Heart left ventricle (tissue), 16 donors: ENCODE data around the gene DRAM1. TPM values are rescaled to one million over a fixed set of nuclear protein-coding genes. Genes with fewer than 3 reads are reported as not detected.

Experiments used
- ATAC-seq, 4 donors: fragments of 200-7000 bp; cut with Tn5 transposase; one replicate each; pipeline ENCODE4 v1.9.1; 2020 to 2022; ENCODE audit warnings: moderate library complexity in 4 of 4, mild to moderate bottlenecking in 3 of 4, moderate number of reproducible peaks in 1 of 4
- DNase-seq, 5 donors: peaks; one replicate each; pipeline ENCODE4 v3.0.0-alpha.2; 2020
- H3K27ac ChIP-seq, 12 donors: fragments of 200-600 bp; sonication (generic) in 4 of 12; one replicate each; pipeline versions ENCODE4 v1.5.0 to v1.8.0; 2016 to 2022; ENCODE audit warnings: mild to moderate bottlenecking in 2 of 12
- H3K27me3 ChIP-seq, 9 donors: fragments of 200-600 bp; sonication (generic) in 2 of 9; one replicate each; pipeline versions ENCODE4 v1.5.1 to v1.8.0; 2016 to 2022; ENCODE audit warnings: mild to moderate bottlenecking in 3 of 9
- H3K36me3 ChIP-seq, 9 donors: fragments of 200-600 bp; sonication (generic) in 2 of 9; one replicate each; pipeline versions ENCODE4 v1.5.0 to v1.8.0; 2018 to 2022; ENCODE audit warnings: mild to moderate bottlenecking in 2 of 9
- H3K4me1 ChIP-seq, 12 donors: fragments of 200-600 bp; sonication (generic) in 4 of 12; one replicate each; pipeline versions ENCODE4 v1.5.0 to v1.8.0; 2016 to 2022; ENCODE audit warnings: mild to moderate bottlenecking in 3 of 12
- H3K4me3 ChIP-seq, 12 donors: fragments of 200-600 bp; sonication (generic) in 4 of 12; one replicate each; pipeline versions ENCODE4 v1.5.0 to v1.8.0; 2017 to 2022; ENCODE audit warnings: mild to moderate bottlenecking in 9 of 12, moderate library complexity in 4 of 12
- H3K9me3 ChIP-seq, 12 donors: fragments of 200-600 bp; sonication (generic) in 4 of 12; one replicate each; pipeline versions ENCODE4 v1.5.0 to v1.8.0; 2016 to 2022; ENCODE audit warnings: mild to moderate bottlenecking in 1 of 12
- POLR2A ChIP-seq, 2 donors: fragments of 450-650 bp; IDR thresholded peaks; one replicate each; pipeline ENCODE4 v1.6.1; 2017; ENCODE audit warnings: antibody characterized with exemption in 2 of 2, mild to moderate bottlenecking in 2 of 2, moderate library complexity in 2 of 2
- WGBS, 4 donors: extraction: QIAGEN DNeasy Blood & Tissue Kit in 2 of 4; methylation state at CpG; one replicate each; pipeline versions ENCODE4 v1.1.5 to v1.1.7; 2013 to 2018; 5-methylcytosine and 5-hydroxymethylcytosine counted together
- intact Hi-C, 10 donors: fragments of 100-400 bp; cut with DNase I; formaldehyde crosslinking; loops; one replicate each; pipeline versions ENCODE4 v1.11.1 to v1.14.2; 2022
- polyA plus RNA-seq, 2 donors: library from polyadenylated mRNA; stranded (reverse); fragments of 200-250 nt; gene quantifications; one replicate each; pipeline ENCODE4 v1.2.3, GENCODE V29; 2013
- total RNA-seq, 9 donors: library from RNA; depleted of rRNA in 2 of 9; stranded (reverse); fragments of >200 nt in 2 of 9; fragmentation: NEBNext Ultra II Directional in 3 of 9; extraction: Animal tissue kit (Norgen Biotek cat#: 25700) in 3 of 9; gene quantifications; one replicate each; pipeline versions ENCODE4 v1.1.0 to v1.2.4, GENCODE V29; 2016 to 2023
- TF ChIP-seq, protein P1 (sequence below), 12 donors: fragments of 200-600 bp; sonication (generic) in 4 of 12; IDR thresholded peaks; one replicate each; pipeline versions ENCODE4 v1.5.0 to v1.8.0; 2018 to 2022; ENCODE audit warnings: antibody characterized with exemption in 12 of 12, mild to moderate bottlenecking in 5 of 12
- donor health status: ischemic (EF 13 %, LVEDD 7.1; RV severe dilation, severe dysfunction).
- donor health status: healthy with polysubstance abuse.
- donor health status: DM: no; HTN: yes; CAD: no.
- donor health status: DM: no; HTN: no; CAD: no.
- donor health status: ischemic (EF 25% LVEDD 6.9; RV normal size, moderate dysfunction).
- donor health status: ischemic (EF 25% LVEDD 5.7; RV mildly dilated, moderate dysfunction).
- donor health status: healthy.
- donor health status: DM: yes; HTN: yes; CAD: no.
- donor health status: ischemic (EF 35%, LVEDD 5.7; RV mildly dilated, moderate dysfunction).
- donor health status: nonischemic (EF 11% LVEDD 7.7; RV severe dilation, severe dysfunction).
- donor health status: DM: yes; HTN: yes; CAD: no.
- donor health status: PGD.
- donor health status: ischemic (EF 29% LVEDD 5.4; RV normal size, mild dysfunction).
- donor health status: nonischemic (EF 23%, LVEDD 6.1; RV moderate dilation, normal function).

DRAM1 gene
- total and polyA plus RNA-seq, 11 donors = 2.9 to 40.7 (median 4.3) TPM

DNA sequence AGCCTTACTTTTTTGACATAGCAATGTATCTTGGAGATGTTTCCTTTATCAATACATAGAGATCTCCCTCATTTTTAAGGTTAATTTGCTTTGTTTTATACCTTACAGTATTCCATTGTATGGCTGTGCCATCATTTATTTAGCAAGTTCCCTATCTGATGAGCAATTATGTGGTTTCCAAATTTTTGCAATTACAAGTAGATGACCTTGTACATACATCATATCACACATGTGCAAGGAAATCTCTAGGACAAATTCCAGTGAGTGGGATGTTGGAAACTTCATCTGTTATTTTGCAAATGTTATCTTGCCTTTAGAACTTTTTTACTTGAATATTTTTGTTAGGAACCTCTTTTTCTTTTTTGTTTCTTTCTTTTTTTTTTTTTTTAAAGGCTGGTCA, 49.7 kb downstream of the DRAM1 start:
- Histone ChIP-seq H3K9me3 (no peaks in the 10 kb centered on the region), H3K27ac (peak overlapping the region in 7 of 12 donors; percentile 1 to 82 (median 74)), H3K36me3 (peaks cover 0 to 13% (median 0%) of the 10 kb centered on the region in 9 donors), H3K4me3 (no peak overlapping the region), H3K4me1 (peaks cover 0 to 33% (median 0%) of the 10 kb centered on the region in 12 donors), H3K27me3 (no peaks in the 10 kb centered on the region)
- ATAC-seq (peak in 1 of 4 donors; percentile 46), DNase-seq (no peak)
- intact Hi-C loops = no loop called here
- TF ChIP-seq, protein P1, sequence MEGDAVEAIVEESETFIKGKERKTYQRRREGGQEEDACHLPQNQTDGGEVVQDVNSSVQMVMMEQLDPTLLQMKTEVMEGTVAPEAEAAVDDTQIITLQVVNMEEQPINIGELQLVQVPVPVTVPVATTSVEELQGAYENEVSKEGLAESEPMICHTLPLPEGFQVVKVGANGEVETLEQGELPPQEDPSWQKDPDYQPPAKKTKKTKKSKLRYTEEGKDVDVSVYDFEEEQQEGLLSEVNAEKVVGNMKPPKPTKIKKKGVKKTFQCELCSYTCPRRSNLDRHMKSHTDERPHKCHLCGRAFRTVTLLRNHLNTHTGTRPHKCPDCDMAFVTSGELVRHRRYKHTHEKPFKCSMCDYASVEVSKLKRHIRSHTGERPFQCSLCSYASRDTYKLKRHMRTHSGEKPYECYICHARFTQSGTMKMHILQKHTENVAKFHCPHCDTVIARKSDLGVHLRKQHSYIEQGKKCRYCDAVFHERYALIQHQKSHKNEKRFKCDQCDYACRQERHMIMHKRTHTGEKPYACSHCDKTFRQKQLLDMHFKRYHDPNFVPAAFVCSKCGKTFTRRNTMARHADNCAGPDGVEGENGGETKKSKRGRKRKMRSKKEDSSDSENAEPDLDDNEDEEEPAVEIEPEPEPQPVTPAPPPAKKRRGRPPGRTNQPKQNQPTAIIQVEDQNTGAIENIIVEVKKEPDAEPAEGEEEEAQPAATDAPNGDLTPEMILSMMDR (IDR thresholded peaks at IDR 0.05) = no peak
- no peak for TF ChIP-seq POLR2A (IDR thresholded peaks at IDR 0.05)

DNA sequence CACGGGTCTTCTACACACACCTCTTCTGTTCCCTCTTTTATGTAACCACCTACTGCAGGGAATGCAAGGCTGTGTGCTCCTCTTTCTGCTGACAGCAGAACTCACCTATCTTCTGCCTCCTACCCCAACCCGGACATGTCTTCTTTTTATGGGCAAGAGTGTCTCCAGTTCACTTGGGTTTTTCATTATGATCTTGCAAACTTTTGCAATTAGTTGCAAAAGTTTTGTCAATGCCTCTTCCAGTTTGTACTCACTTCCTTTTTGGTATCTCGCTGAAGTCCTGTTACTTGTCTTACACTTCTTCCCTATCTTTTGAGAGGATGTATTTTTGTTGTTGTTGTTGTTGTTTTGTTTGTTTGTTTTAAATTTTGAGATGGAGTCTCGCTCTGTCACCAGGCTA, 50.6 kb downstream of the DRAM1 start:
- H3K36me3 ChIP-seq = peaks cover 0 to 8% (median 0%) of the 10 kb centered on the region in 9 donors
- H3K9me3 ChIP-seq = no peaks in the 10 kb centered on the region
- H3K4me1 ChIP-seq = peaks cover 0 to 33% (median 0%) of the 10 kb centered on the region in 12 donors
- peak overlapping the region in 8 of 12 donors; percentile 12 to 74 (median 49) for H3K27ac ChIP-seq
- WGBS, 4 donors = 82 to 90% (median 85%) methylated on average over 4 of the region's 4 CpGs
- DNase-seq = no peak
- H3K27me3 ChIP-seq = no peaks in the 10 kb centered on the region
- TF ChIP-seq POLR2A (IDR thresholded peaks at IDR 0.05) = no peak
- TF ChIP-seq, protein P1 (IDR thresholded peaks at IDR 0.05) = no peak
- intact Hi-C loops = no loop called here
- no peak overlapping the region for H3K4me3 ChIP-seq
- no peak for ATAC-seq

DNA sequence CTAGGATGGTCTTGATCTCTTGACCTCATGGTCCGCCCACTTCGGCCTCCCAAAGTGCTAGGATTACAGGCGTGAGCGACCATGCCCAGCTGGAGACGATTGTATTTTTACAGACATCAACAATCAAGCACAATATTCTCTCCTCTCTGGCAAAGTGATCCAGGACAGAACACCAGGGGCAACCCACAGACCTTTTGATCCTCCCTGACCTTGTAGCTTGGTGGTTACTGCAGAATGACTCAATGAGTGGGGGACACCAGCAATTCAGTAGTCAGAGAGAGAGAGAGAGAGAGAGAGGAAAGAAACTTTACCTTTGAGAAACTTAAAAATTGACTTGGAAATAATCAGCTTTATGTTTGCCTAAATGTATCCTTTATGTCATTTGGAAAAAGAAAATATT, 51.2 kb downstream of the DRAM1 start:
- intact Hi-C loops = no loop called here

DNA sequence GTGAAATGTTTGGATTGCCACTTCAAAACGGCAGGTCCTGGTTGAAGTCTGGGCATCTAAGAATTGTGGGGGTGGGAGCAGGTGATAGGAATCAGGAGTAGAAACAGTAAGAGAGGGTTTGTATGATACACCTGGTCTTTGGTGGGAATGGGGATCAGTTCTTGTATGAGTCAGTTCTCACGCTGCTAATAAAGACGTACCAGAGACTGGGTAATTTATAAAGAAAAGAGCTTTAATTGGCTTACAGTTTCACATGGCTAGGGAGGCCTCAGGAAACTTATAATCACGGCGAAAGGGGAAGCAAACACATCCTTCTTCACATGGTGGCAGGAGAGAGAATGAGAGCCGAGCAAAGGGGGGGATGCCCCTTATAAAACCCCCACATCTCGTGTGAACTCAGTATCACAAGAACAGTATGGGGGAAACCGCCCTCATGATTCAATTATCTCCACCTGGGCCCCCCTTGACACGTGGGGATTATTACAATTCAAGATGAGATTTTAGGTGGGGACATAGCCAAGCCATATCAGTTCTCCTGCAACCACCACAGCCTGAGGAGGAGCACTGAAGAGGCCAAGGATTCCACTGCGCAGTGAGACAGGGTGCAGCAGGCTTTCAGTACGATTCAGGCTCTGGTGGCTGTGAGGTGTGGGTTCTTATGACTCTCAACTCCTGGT, 52.1 kb downstream of the DRAM1 start:
- intact Hi-C loops = loop anchor here in 3 of 10 donors (10.0 kb wide), 3 partner anchors 825 to 1615 kb away; no protein-coding TSS in a partner anchor
- WGBS, 4 donors = 76 to 81% (median 79%) methylated on average over 11 of the region's 11 CpGs

More for the DNA sequence above, 51.2 kb downstream of the DRAM1 start:
- peaks cover 0 to 3% (median 0%) of the 10 kb centered on the region in 9 donors for H3K36me3 ChIP-seq
- 84 to 92% (median 88%) methylated on average over 5 of the region's 5 CpGs for WGBS, 4 donors
- H3K9me3 ChIP-seq = no peaks in the 10 kb centered on the region
- no peaks in the 10 kb centered on the region for H3K27me3 ChIP-seq
- H3K4me3 ChIP-seq = no peak overlapping the region
- ATAC-seq (no peak), DNase-seq (no peak)
- H3K27ac ChIP-seq = peak overlapping the region in 4 of 12 donors; percentile 25 to 74 (median 68)
- TF ChIP-seq POLR2A (IDR thresholded peaks at IDR 0.05) = no peak
- TF ChIP-seq, protein P1 (IDR thresholded peaks at IDR 0.05) = no peak
- H3K4me1 ChIP-seq = peaks cover 0 to 33% (median 0%) of the 10 kb centered on the region in 12 donors

More for the DNA sequence above, 52.1 kb downstream of the DRAM1 start:
- DNase-seq = no peak
- no peaks in the 10 kb centered on the region for H3K9me3 ChIP-seq
- TF ChIP-seq, protein P1 (IDR thresholded peaks at IDR 0.05) = no peak
- no peak for TF ChIP-seq POLR2A (IDR thresholded peaks at IDR 0.05)
- H3K36me3 ChIP-seq = no peaks in the 10 kb centered on the region
- H3K27ac ChIP-seq = no peak overlapping the region
- H3K4me3 ChIP-seq = no peak overlapping the region
- no peaks in the 10 kb centered on the region for H3K27me3 ChIP-seq
- H3K4me1 ChIP-seq = peaks cover 0 to 31% (median 0%) of the 10 kb centered on the region in 12 donors
- ATAC-seq = no peak
